HG03064 (cell line): Measurements from ENCODE around the gene OR52K2.
"Not testable (repeated sequence)": the region's sequence is repeated elsewhere in the genome, so short reads cannot be mapped to it uniquely, and the experiment has no call there.

Experiments used
- ATAC-seq: cut with Tn5 transposase; IDR thresholded peaks from one replicate; pipeline ENCODE4 v1.9.1; 2021; ENCODE audit warnings: low read depth; ENCODE audit not compliant: unreplicated experiment

The OR52K2 gene

GRCh38 chr11:4479644-4480043 is 30.5 kb downstream of the OR52K2 start:
- ATAC-seq, result no peak

GRCh38 chr11:4480577-4481239 is 31.6 kb downstream of the OR52K2 start:
- no peak for ATAC-seq

GRCh38 chr11:4481240-4481582 is 32.1 kb downstream of the OR52K2 start:
- no peak for ATAC-seq

GRCh38 chr11:4482445-4482844 is 33.4 kb downstream of the OR52K2 start, which contains the start of gene OR52K1:
Gene OR52K1, plus strand, starts transcription at chr11:4482646. Its CDS starts 6,255 bp downstream, at chr11:4488901.
- no peak for ATAC-seq

- ATAC-seq, result no peak
Measured at GRCh38 chr11:4484310-4484709, 35.2 kb downstream of the OR52K2 start.

GRCh38 chr11:4491405-4491804 is 42.3 kb downstream of the OR52K2 start:
- ATAC-seq, result not testable (repeated sequence)

- no peak for ATAC-seq
Measured at GRCh38 chr11:4491878-4492606, 42.9 kb downstream of the OR52K2 start.

GRCh38 chr11:4493480-4493818 is 44.4 kb downstream of the OR52K2 start:
- no peak for ATAC-seq

GRCh38 chr11:4495487-4495886 is 46.4 kb downstream of the OR52K2 start:
- no peak for ATAC-seq

GRCh38 chr11:4495986-4496385 is 46.9 kb downstream of the OR52K2 start:
- ATAC-seq, result no peak

- no peak for ATAC-seq
Measured at GRCh38 chr11:4496557-4497248, 47.6 kb downstream of the OR52K2 start.
